ENCODE measurements around the gene MARCHF9.

GRCh38 chr12:57740656-57741412 is 14.1 kb upstream of the MARCHF9 start:
- TF ChIP-seq EP300 (IDR thresholded peaks at IDR 0.05; ENCODE audit: borderline replicate concordance in 1 of 2, low read depth in 1 of 2, low read length in 1 of 2) (no peak), CTCF (IDR thresholded peaks at IDR 0.05) (no peak), JUND (IDR thresholded peaks at IDR 0.05) (no peak), POLR2AphosphoS5 (IDR thresholded peaks at IDR 0.05; ENCODE audit: low read depth, low read length) (no peak), FOXJ3 (CRISPR knock-in tag; IDR thresholded peaks at IDR 0.05) (no peak)

Data from SK-N-SH (cell line).